HG02588 (cell line): ENCODE data around the gene KCNA10.

Experiments
- ATAC-seq: cut with Tn5 transposase; IDR thresholded peaks from one replicate; pipeline ENCODE4 v1.9.1; 2021; ENCODE audit warnings: mild to moderate bottlenecking, moderate library complexity; ENCODE audit not compliant: unreplicated experiment

Gene KCNA10

DNA sequence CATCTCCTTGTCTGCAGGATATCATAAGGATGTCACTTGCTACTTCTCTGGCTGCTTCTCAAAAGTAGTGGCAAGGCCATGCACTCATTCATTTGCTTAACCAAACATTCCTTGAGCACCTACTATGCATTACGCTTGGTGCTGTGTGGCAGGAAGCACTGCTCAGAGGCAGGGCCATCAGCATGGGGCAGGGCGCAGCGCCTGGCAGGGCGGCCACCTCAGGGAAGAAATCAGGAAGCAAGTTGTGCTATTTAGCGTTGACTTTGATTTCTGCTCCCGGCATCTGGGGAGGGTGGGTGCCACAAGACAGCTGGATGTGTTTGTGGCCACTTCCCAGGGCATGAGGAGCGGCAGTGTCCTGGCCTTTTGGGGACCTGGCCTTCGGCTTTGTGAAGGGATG, 40.1 kb downstream of the KCNA10 start:
- no peak for ATAC-seq

DNA sequence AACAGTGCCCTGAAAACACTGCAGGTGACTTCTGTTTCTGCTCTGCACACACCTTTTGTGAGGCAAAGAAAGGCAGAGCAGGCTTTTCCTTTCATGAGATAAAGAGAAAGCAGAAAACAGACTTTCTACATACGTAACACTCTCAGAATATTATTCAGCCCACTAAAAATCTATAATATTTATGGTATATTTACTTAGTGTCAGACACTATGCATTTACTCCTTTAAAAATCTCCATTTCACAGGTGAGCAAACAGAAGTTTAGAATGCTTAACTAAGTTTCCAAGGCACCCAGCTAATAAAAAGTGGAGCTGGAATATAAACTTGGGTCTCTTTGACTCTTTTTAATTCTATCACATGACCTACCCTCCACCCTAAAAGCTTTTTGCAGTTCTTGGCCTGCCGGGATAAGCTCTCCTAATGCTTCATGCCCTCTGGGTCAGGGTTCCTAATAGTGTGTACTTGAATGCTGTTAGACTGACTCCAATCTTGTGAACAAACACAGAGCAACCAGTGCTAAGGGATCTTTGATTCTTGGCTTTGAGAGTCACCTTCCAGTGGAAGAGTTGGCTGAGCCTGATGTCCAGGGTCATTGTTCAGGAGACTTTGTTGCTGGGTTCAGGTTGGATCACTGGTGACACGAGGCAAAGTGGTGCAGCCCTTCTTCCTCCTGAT, 40.9 kb downstream of the KCNA10 start:
- no peak for ATAC-seq

DNA sequence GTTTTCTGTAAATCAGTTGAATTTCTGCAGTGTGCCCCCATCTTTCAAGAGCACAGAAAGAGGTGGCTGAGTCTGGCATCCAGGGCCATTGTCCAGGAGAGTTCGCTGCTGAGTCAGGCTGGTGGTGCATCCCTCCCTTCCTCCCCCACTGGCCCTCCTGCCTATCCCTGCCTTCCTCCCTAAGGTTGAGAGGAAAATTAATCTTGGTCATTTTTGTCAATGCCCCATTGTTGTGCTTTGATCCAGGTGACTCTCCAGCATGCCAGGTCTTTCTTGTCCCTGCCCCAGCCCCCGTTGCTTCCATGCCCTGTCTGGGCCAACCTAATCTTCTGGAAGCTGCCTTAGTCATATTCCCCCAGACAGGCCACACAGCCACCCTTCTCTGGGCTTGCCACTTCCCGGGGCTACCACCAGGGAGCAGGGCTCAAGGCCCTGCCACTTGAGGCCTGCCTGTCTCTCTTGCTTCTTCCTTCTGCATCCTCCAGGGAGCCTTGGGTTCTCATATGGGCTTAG, 41.5 kb downstream of the KCNA10 start:
- no peak for ATAC-seq

DNA sequence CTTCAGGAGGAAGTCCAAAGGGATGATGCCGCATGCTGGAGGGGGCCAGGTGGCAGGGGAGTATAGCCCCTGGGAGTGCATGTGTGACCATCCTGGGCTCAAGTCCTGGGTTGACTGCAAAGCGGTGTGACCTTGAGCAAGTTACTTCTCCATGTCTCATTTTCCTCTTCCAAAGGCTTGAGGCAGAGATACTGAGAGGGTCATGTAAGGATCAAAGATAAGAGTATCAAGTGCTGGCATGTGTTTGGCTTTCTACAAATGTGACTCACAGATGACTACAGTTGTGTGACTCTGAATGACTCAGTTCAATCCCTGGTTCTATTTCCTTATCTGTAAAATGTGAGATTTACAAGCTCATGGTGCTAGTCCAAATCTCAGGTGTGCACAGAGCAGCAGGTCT, 41.9 kb downstream of the KCNA10 start:
- ATAC-seq: no peak

DNA sequence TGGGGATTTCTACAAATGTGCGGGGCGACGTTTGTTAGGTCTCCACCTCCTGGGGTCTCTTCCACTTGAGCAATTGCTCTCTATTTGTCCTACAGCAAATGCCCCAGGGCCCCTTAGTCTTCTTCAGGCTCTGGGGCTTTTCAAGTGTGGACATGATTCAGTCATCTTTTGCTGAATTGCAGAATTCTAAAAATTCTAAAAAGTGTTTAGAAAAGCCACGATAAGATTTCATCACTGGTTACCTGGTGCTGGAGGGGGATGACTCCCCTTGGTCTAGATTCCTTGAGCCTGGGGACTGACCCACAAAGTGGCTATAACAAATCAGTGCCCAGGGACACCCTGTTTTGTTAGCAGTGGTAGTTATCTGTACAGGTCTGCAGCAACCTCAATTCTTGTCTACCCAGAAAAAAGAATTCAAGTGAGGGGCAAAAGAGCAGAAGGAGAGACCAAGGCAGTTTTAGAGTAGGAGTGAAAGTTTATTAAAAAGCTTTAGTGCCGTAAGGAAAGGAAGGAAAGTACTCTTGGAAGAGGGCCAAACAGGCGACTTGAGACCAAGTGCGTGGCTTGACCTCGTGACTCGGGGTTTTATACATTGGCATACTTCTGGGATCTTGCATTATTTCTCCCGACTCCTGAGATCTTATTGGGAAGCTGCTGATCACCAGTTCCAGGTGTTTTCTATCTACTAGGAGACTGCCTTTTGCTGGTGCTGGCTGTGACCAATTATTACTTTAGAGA, 42.8 kb downstream of the KCNA10 start:
- ATAC-seq: no peak

DNA sequence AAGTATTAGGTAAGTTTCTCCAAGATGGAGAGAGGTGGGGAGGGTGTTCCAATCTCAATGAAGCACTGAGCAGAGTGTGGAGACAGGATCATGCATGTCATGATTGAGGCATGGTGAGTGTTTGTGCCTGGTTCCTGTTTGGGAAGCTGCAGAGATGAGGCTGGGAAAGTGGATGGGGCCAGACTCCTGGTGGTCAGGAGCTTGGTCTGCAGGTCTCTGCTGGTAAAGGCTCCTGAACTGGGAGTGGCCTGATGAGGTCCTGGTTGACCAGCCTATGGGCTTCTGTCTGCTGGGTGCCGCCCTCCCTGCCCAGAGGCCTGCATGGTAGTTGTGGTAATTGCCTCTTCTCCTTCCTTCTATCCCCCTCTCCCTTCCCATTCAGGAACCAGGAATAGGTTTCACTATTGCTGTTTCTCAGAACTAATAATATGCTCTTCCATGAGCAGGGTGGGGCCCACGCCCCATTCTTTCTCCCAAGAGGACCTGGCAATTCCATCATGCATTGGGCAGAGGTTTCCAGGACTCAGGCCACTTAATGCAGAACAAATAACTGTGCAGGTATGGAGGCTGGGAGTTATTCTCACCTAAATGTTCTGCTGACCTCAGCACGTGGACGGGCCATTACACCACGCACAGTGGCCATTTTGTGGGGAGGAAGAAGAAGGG, 43.5 kb downstream of the KCNA10 start:
- no peak for ATAC-seq

DNA sequence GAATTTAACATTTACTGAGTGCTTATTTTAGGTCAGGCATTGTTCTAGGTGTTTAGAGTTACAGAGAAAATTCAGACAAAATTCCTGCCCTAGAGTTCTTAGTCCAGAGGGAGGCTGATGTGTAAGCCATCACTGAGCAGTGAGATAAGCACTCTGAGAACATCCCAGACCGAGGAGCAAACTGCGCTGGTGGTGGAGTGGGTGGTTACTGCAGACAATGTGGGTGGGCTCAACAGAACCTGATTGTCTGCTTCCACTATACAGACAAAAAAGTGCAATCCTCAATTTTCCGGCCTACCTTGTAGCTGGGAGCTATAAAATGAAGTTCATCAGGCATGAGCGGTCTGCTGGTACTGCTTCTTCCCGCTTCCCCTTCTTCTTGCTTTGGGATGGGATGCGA, 44.5 kb downstream of the KCNA10 start:
- ATAC-seq: no peak

DNA sequence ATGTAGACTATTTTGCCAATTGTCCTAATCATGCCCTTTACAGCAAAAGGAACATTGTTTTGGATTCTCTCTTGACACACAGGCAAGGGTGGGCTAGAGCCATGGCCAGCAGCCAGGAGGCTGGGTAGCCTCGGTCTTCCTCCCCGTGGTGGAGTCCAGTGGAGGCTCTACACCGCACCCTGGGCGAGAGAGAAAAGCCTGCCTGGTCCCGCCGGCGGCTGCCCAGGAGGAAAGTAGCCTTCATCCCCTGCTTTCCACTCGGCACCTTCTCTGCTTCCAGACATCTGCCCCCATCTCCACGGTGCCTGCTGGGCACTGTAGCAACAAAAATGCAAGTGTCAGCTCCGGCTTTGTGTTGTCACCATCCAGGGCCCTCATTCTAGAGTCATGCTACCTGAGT, 46.4 kb downstream of the KCNA10 start:
- ATAC-seq: no peak

DNA sequence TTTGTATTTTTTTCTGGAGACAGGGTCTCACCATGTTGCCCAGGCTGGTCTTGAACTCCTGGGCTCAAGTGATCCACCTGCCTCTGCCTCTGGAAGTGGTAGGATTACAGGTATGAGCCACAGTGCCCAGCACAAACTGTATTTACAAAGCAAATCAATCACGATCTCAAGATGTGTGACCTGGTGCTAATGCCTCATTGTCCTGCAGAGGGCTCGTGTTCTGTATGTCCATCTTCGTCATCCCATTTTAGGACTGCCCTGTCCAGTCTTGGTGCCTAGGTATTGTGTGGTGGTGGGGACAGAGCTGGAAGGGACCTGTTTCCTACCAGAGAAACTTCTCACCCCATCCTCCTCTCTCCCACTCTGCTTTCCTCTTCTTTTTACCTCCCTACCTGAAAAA, 47.8 kb downstream of the KCNA10 start:
- ATAC-seq: no peak
